Measurements from ENCODE around the gene SLFN5. TPM values are rescaled to one million over a fixed set of nuclear protein-coding genes. Genes with fewer than 3 reads are reported as not detected.

The SLFN5 gene
- total and polyA plus RNA-seq, 2 of the 13 experiments (the other 11 are each of a cell fraction or from before 2014, with no cell fraction given) = 0.25 to 0.35 TPM

- no TSS peak for BruUV-seq (replicated peaks)
- intact Hi-C loops (cut with micrococcal nuclease; ENCODE audit: unreplicated experiment) = no loop called here
- FAIRE-seq (no peak), ATAC-seq (no peak), DNase-seq (ENCODE audit: low spot score) (no peak)
- in situ Hi-C loops (cut with HindIII; ENCODE audit: extremely low pct_ligation_motif_present, low pct_unique_long_range_greater_than_20kb) = no loop called here
- WGBS (ENCODE audit: low lambda C conversion rate) = 0% methylated on average over 3 of the region's 3 CpGs
- ChIA-PET POLR2A (no interaction called here), CTCF (ENCODE audit: low intra/inter-chr PET ratio, low total read pairs) (no interaction called here)
- Histone ChIP-seq H3K27ac (ENCODE audit: extremely low read length, insufficient read depth, low read length) (no peak overlapping the region), H3K4me3 (replicated peaks in 1 of 3; ENCODE audit: insufficient read depth in 1 of 3, low read depth in 2 of 3, low read length in 3 of 3) (no peak overlapping the region), H3K4me1 (ENCODE audit: insufficient read depth, low read length) (no peaks in the 10 kb centered on the region), H3K9me3 (ENCODE audit: low read length) (no peaks in the 10 kb centered on the region), H2AFZ (ENCODE audit: low read length) (no peak overlapping the region), H3K4me2 (ENCODE audit: low read depth, low read length) (no peak overlapping the region), H3K79me2 (ENCODE audit: insufficient read depth, low read length) (no peaks in the 10 kb centered on the region), H4K20me1 (ENCODE audit: insufficient read depth, low read length) (no peaks in the 10 kb centered on the region), H3K36me3 (replicated peaks in 1 of 2; ENCODE audit: control insufficient read depth in 1 of 2, insufficient read depth in 2 of 2, low read length in 2 of 2) (no peaks in the 10 kb centered on the region), H3K9ac (ENCODE audit: insufficient read depth, low read depth, low read length) (no peak overlapping the region), H3K27me3 (ENCODE audit: control insufficient read depth in 1 of 2, insufficient read depth in 2 of 2, low read length in 2 of 2) (peaks cover 0 to 9% of the 10 kb centered on the region in 2 experiments; a peak in 2 of 5 replicates)
- no peak for TF ChIP-seq ZNF850 (CRISPR knock-in tag; conservative IDR thresholded peaks at IDR 0.05)
- no peak for TF ChIP-seq ZBTB37 (CRISPR knock-in tag; IDR thresholded peaks at IDR 0.05)
- TF ChIP-seq ZNF335 (CRISPR knock-in tag; IDR thresholded peaks at IDR 0.05) = no peak
- no peak for TF ChIP-seq GPN1 (CRISPR knock-in tag; IDR thresholded peaks at IDR 0.05; ENCODE audit: borderline replicate concordance)
- TF ChIP-seq, protein P1, sequence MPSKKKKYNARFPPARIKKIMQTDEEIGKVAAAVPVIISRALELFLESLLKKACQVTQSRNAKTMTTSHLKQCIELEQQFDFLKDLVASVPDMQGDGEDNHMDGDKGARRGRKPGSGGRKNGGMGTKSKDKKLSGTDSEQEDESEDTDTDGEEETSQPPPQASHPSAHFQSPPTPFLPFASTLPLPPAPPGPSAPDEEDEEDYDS (CRISPR knock-in tag; IDR thresholded peaks at IDR 0.05) = no peak
- TF ChIP-seq ZFAT (CRISPR knock-in tag; conservative IDR thresholded peaks at IDR 0.05) = no peak
- TF ChIP-seq TSC22D2 (CRISPR knock-in tag; IDR thresholded peaks at IDR 0.05; ENCODE audit: borderline replicate concordance) = no peak
- TF ChIP-seq SCMH1 (CRISPR knock-in tag; IDR thresholded peaks at IDR 0.05; ENCODE audit: borderline replicate concordance) = no peak
- no peak for TF ChIP-seq POLR2AphosphoS2 (IDR thresholded peaks at IDR 0.05; ENCODE audit: low read depth, low read length)
- no peak for TF ChIP-seq ZNF333 (CRISPR knock-in tag; IDR thresholded peaks at IDR 0.05; ENCODE audit: borderline replicate concordance)
- no peak for TF ChIP-seq MAX (IDR thresholded peaks at IDR 0.05)
Measured at GRCh38 chr17:35214192-35214591, 28.7 kb upstream of the SLFN5 start.
